H1 (cell line): ENCODE data around the gene CCDC112. TPM values are rescaled to one million over a fixed set of nuclear protein-coding genes. Genes with fewer than 3 reads are reported as not detected.

Source experiments
- CTCF ChIA-PET: fragments of 300-600 bp; sonication (Branson Sonifier 250); formaldehyde crosslinking; loops from one replicate; lab custom pipeline; 2021; ENCODE audit not compliant: partially characterized antibody; lab: Charles Lee
- POLR2A ChIA-PET: fragments of 300-600 bp; sonication (Branson Sonifier 250); formaldehyde crosslinking; loops from one replicate; lab custom pipeline; 2021; ENCODE audit warnings: inconsistent platforms; ENCODE audit not compliant: partially characterized antibody; lab: Charles Lee
- DNase-seq, 2 experiments: peaks; one replicate each; pipeline versions ENCODE4 v3.0.0 to v3.0.0-alpha.2; 2010 to 2022; ENCODE audit warnings: low spot score in 2 of 2, low read depth in 1 of 2, mixed read lengths in 1 of 2
- FAIRE-seq: peaks from 2 replicates; lab custom pipeline; 2011; peaks lifted over from hg19 to GRCh38; lab: Jason Lieb, UNC
- H2AFZ ChIP-seq: 2 replicates; pipeline ENCODE4 v1.8.1; 2012; ENCODE audit warnings: low read length, inconsistent platforms
- H2AK5ac ChIP-seq: 2 replicates; pipeline ENCODE4 v1.6.1; 2013; ENCODE audit warnings: low read depth, low read length
- H2BK120ac ChIP-seq: replicated peaks from 2 replicates; pipeline ENCODE3; 2013; ENCODE audit warnings: low read depth, low read length, inconsistent platforms
- H2BK12ac ChIP-seq: 2 replicates; pipeline ENCODE4 v1.6.1; 2013; ENCODE audit warnings: low read depth, low read length
- H2BK15ac ChIP-seq: 2 replicates; pipeline ENCODE4 v1.6.1; 2013; ENCODE audit warnings: low read length
- H2BK20ac ChIP-seq: 2 replicates; pipeline ENCODE4 v1.6.1; 2013; ENCODE audit warnings: low read length
- H2BK5ac ChIP-seq: 2 replicates; pipeline ENCODE4 v1.6.1; 2013; ENCODE audit warnings: low read depth, low read length
- H3K14ac ChIP-seq: 2 replicates; pipeline ENCODE4 v1.6.1; 2013; ENCODE audit warnings: inconsistent platforms; ENCODE audit not compliant: insufficient read length
- H3K18ac ChIP-seq: 2 replicates; pipeline ENCODE4 v1.6.1; 2013; ENCODE audit warnings: low read length; ENCODE audit errors: extremely low read depth
- H3K23ac ChIP-seq: 2 replicates; pipeline ENCODE4 v1.6.1; 2013; ENCODE audit warnings: inconsistent platforms; ENCODE audit not compliant: insufficient read length
- H3K23me2 ChIP-seq: 2 replicates; pipeline ENCODE4 v1.6.1; 2013; ENCODE audit warnings: low read depth, low read length
- H3K27ac ChIP-seq: 2 replicates; pipeline ENCODE4 v1.6.1; 2011; ENCODE audit warnings: low read depth, low read length, inconsistent platforms
- H3K27me3 ChIP-seq, 4 experiments: replicated peaks in 1 of 4; 1 replicate in 1 of 4; 2 replicates in 3 of 4; pipeline versions ENCODE4 v1.6.1 to v1.8.1; 2011 to 2013; ENCODE audit warnings: low read length in 3 of 4, mild to moderate bottlenecking in 3 of 4, inconsistent platforms in 2 of 4, mixed read lengths in 2 of 4, moderate library complexity in 1 of 4; ENCODE audit not compliant: control insufficient read depth in 3 of 4, insufficient read depth in 3 of 4; ENCODE audit errors: extremely low read depth in 1 of 4
- H3K36me3 ChIP-seq, 4 experiments: 2 replicates each; pipeline versions ENCODE4 v1.6.1 to v1.8.1; 2011 to 2013; ENCODE audit warnings: mild to moderate bottlenecking in 4 of 4, low read length in 3 of 4, moderate library complexity in 2 of 4, control low read depth in 1 of 4, inconsistent platforms in 1 of 4; ENCODE audit not compliant: insufficient read depth in 4 of 4, control insufficient read depth in 2 of 4
- H3K4ac ChIP-seq: replicated peaks from 2 replicates; pipeline ENCODE3; 2013; ENCODE audit warnings: low read length, low read depth, mixed read lengths, inconsistent platforms; ENCODE audit not compliant: insufficient read length
- H3K4me1 ChIP-seq, 4 experiments: replicated peaks in 1 of 4; 1 replicate in 1 of 4; 2 replicates in 3 of 4; pipeline versions ENCODE4 v1.6.1 to v1.8.1; 2011 to 2013; ENCODE audit warnings: low read length in 3 of 4, inconsistent platforms in 2 of 4, mixed read lengths in 1 of 4; ENCODE audit not compliant: insufficient read depth in 4 of 4, control insufficient read depth in 3 of 4
- H3K4me2 ChIP-seq, 2 experiments: 2 replicates each; pipeline versions ENCODE4 v1.6.1 to v1.8.1; 2011 to 2013; ENCODE audit warnings: low read depth in 2 of 2, low read length in 2 of 2, control low read depth in 1 of 2, inconsistent platforms in 1 of 2, mild to moderate bottlenecking in 1 of 2; ENCODE audit not compliant: insufficient read depth in 1 of 2
- H3K4me3 ChIP-seq, 4 experiments: fragments of 200-600, 300-600 bp in 1 of 4; sonication (generic), shearing (Covaris generic), sonication (Bioruptor Twin) in 1 of 4; 2 replicates each; pipeline versions ENCODE4 v1.5.1 to v1.8.1; 2011 to 2016; ENCODE audit warnings: low read length in 4 of 4, low read depth in 3 of 4, control low read depth in 2 of 4, inconsistent platforms in 2 of 4, mild to moderate bottlenecking in 2 of 4, mixed read lengths in 1 of 4, moderate library complexity in 1 of 4; ENCODE audit not compliant: insufficient read depth in 2 of 4; ENCODE audit errors: extremely low read depth in 1 of 4
- H3K56ac ChIP-seq: replicated peaks from 2 replicates; pipeline ENCODE3; 2013; ENCODE audit warnings: low read depth, mild to moderate bottlenecking, mixed read lengths, low read length, inconsistent platforms; ENCODE audit not compliant: insufficient read length
- H3K79me1 ChIP-seq: 2 replicates; pipeline ENCODE4 v1.6.1; 2013; ENCODE audit warnings: low read depth, low read length, control low read depth
- H3K79me2 ChIP-seq, 2 experiments: 2 replicates each; pipeline versions ENCODE4 v1.6.1 to v1.8.1; 2012 to 2013; ENCODE audit warnings: low read length in 2 of 2, mild to moderate bottlenecking in 2 of 2, inconsistent platforms in 1 of 2; ENCODE audit not compliant: insufficient read depth in 2 of 2, control insufficient read depth in 1 of 2
- H3K9ac ChIP-seq, 4 experiments: replicated peaks in 1 of 4; 1 replicate in 1 of 4; 2 replicates in 3 of 4; pipeline versions ENCODE4 v1.6.1 to v1.8.1; 2011 to 2013; ENCODE audit warnings: low read depth in 3 of 4, low read length in 3 of 4, control low read depth in 2 of 4, mild to moderate bottlenecking in 2 of 4, moderate library complexity in 2 of 4, inconsistent platforms in 1 of 4; ENCODE audit errors: extremely low read depth in 1 of 4
- H3K9me3 ChIP-seq, 2 experiments: 2 replicates each; pipeline versions ENCODE4 v1.6.1 to v1.8.1; 2012 to 2013; ENCODE audit warnings: mild to moderate bottlenecking in 2 of 2, moderate library complexity in 2 of 2, control low read depth in 1 of 2, inconsistent platforms in 1 of 2, low read depth in 1 of 2, low read length in 1 of 2, mixed read lengths in 1 of 2; ENCODE audit not compliant: insufficient read depth in 2 of 2
- H4K20me1 ChIP-seq, 2 experiments: replicated peaks in 1 of 2; 2 replicates each; pipeline versions ENCODE3 to v1.8.1; 2011 to 2013; ENCODE audit warnings: inconsistent platforms in 2 of 2, low read length in 2 of 2, mild to moderate bottlenecking in 1 of 2; ENCODE audit not compliant: insufficient read depth in 2 of 2, control insufficient read depth in 1 of 2
- H4K5ac ChIP-seq: 2 replicates; pipeline ENCODE4 v1.6.1; 2013; ENCODE audit warnings: low read length, low read depth, mixed read lengths, inconsistent platforms; ENCODE audit not compliant: insufficient read length
- H4K8ac ChIP-seq: 2 replicates; pipeline ENCODE4 v1.8.0; 2013; ENCODE audit warnings: mild to moderate bottlenecking, moderate library complexity, low read length, inconsistent platforms; ENCODE audit not compliant: insufficient read depth; ENCODE audit errors: extremely low read depth
- H4K91ac ChIP-seq: replicated peaks from 2 replicates; pipeline ENCODE3; 2013; ENCODE audit warnings: low read length, mixed read lengths, inconsistent platforms; ENCODE audit not compliant: insufficient read length
- BCL11A ChIP-seq, 2 experiments: IDR thresholded peaks; one replicate each; pipeline ENCODE4 v1.6.1; 2011; ENCODE audit warnings: low read depth in 2 of 2, low read length in 2 of 2, mild to moderate bottlenecking in 2 of 2
- CBX5 ChIP-seq: fragments of 300-800, 300-1000 bp; sonication (generic); IDR thresholded peaks from 2 replicates; pipeline ENCODE4 v1.7.1; 2016; ENCODE audit warnings: antibody characterized with exemption, low read length, low read depth
- KDM1A ChIP-seq: fragments of 200-600, 300-600 bp; sonication (generic); IDR thresholded peaks from 2 replicates; pipeline ENCODE4 v1.7.1; 2016; ENCODE audit warnings: mild to moderate bottlenecking, low read length, borderline replicate concordance
- KDM4A ChIP-seq: IDR thresholded peaks from one replicate; pipeline ENCODE4 v1.7.1; 2012; ENCODE audit warnings: low read depth, mild to moderate bottlenecking, moderate library complexity, low read length, inconsistent platforms; ENCODE audit not compliant: severe bottlenecking
- SAP30 ChIP-seq: fragments of 300-600 bp; sonication (generic); IDR thresholded peaks from 2 replicates; pipeline ENCODE4 v1.7.1; 2012; ENCODE audit warnings: low read length, moderate library complexity, mild to moderate bottlenecking, inconsistent platforms; ENCODE audit not compliant: insufficient read depth, insufficient replicate concordance
- SP1 ChIP-seq: IDR thresholded peaks from 2 replicates; pipeline ENCODE4 v1.6.1; 2011; ENCODE audit warnings: low read depth, low read length
- SP2 ChIP-seq: IDR thresholded peaks from 2 replicates; pipeline ENCODE4 v1.6.1; 2012; ENCODE audit warnings: mild to moderate bottlenecking, low read length, inconsistent platforms
- YY1 ChIP-seq: IDR thresholded peaks from 2 replicates; pipeline ENCODE4 v1.6.1; 2011; ENCODE audit warnings: low read depth, mild to moderate bottlenecking, low read length
- polyA plus RNA-seq, 7 experiments: library from polyadenylated mRNA; depleted of rRNA in 3 of 7; stranded (reverse) in 5 of 7; unstranded in 2 of 7; fragments of >200 nt in 5 of 7; fragments of 200-250 nt in 2 of 7; gene quantifications; 1 replicate in 5 of 7; 2 replicates in 1 of 7; 4 replicates in 1 of 7; pipeline versions ENCODE4 v1.2.1 to v1.2.3, GENCODE V29; 2011 to 2013; ENCODE audit warnings: missing spikeins in 2 of 7, mixed read lengths in 2 of 7
- total RNA-seq: library from RNA; stranded (reverse); fragmentation: NEBNext Ultra II Directional; extraction: Animal tissue kit (Norgen Biotek cat#: 25700); gene quantifications from 2 replicates; pipeline ENCODE4 v1.2.1, GENCODE V29; 2021
- TF ChIP-seq, protein P1 (sequence below): IDR thresholded peaks from 2 replicates; pipeline ENCODE4 v1.6.1; 2012; ENCODE audit warnings: inconsistent platforms

The CCDC112 gene
- total and polyA plus RNA-seq, 2 of the 8 experiments (the other 6 are each of a cell fraction or from before 2014, with no cell fraction given): 3.3 to 15.6 TPM

DNA sequence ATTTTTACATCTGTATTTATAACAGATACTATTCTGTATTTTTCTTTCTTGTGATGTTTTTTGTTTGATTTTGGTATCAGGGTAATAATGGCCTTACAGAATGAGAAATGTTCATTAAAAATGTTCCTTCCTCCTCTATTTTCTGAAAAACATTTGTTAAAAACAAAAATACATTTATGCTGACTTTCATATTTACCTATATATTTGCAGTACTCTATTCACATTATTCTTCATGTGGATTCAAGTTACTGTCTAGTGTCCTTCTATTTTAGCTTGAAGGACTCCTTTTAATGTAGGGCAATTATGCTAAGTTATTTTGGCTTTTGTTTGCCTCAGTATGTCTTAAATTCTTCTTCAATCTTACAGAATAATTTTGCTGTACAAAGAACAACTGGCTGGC is 5.1 kb downstream of the CCDC112 start:
- FAIRE-seq (no peak), DNase-seq (no peak)
- H3K14ac ChIP-seq: no peak overlapping the region
- peaks cover 0 to 3% (median 1%) of the 10 kb centered on the region in 4 experiments; a peak in 2 of 7 replicates for H3K4me1 ChIP-seq
- H3K4me3 ChIP-seq: no peak overlapping the region
- no peak overlapping the region for H4K8ac ChIP-seq
- H3K4me2 ChIP-seq: no peak overlapping the region
- H3K79me2 ChIP-seq: peaks cover 0 to 89% of the 10 kb centered on the region in 2 experiments; a peak in 2 of 4 replicates
- H2BK15ac ChIP-seq: no peak overlapping the region
- no peak overlapping the region for H4K91ac ChIP-seq
- peaks cover 2% of the 10 kb centered on the region for H3K79me1 ChIP-seq
- no peak overlapping the region for H3K9ac ChIP-seq
- H4K5ac ChIP-seq: no peak overlapping the region
- H3K23me2 ChIP-seq: peaks cover 7% of the 10 kb centered on the region
- H4K20me1 ChIP-seq: peaks cover 2% of the 10 kb centered on the region in 2 experiments
- no peaks in the 10 kb centered on the region for H3K27me3 ChIP-seq
- H2BK120ac ChIP-seq: no peak overlapping the region
- TF ChIP-seq CBX5: no peak
- TF ChIP-seq, protein P1, sequence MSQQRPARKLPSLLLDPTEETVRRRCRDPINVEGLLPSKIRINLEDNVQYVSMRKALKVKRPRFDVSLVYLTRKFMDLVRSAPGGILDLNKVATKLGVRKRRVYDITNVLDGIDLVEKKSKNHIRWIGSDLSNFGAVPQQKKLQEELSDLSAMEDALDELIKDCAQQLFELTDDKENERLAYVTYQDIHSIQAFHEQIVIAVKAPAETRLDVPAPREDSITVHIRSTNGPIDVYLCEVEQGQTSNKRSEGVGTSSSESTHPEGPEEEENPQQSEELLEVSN: no peak
- TF ChIP-seq SP2: no peak
- no peak for TF ChIP-seq BCL11A (IDR thresholded peaks at IDR 0.05; ENCODE audit: low read depth in 2 of 2, low read length in 2 of 2)
- no peak for TF ChIP-seq KDM1A
- no peak for TF ChIP-seq KDM4A
- TF ChIP-seq SP1: no peak
- TF ChIP-seq SAP30: no peak
- TF ChIP-seq YY1: no peak
- CTCF ChIA-PET: interaction anchor here (1.4 kb wide), 1 partner anchor 19 kb away, joined by 5 read pairs; no protein-coding TSS in a partner anchor
- no peak overlapping the region for H3K23ac ChIP-seq
- H2AFZ ChIP-seq: no peak overlapping the region
- no peak overlapping the region for H2BK5ac ChIP-seq
- H3K36me3 ChIP-seq: no peaks in the 10 kb centered on the region
- H3K27ac ChIP-seq: no peak overlapping the region
- no peak overlapping the region for H2AK5ac ChIP-seq
- no peak overlapping the region for H3K18ac ChIP-seq
- no peak overlapping the region for H2BK12ac ChIP-seq
- H3K56ac ChIP-seq: no peak overlapping the region
- H2BK20ac ChIP-seq: no peak overlapping the region
- no peak overlapping the region for H3K4ac ChIP-seq
- POLR2A ChIA-PET: interaction anchor here (0.6 kb wide), 1 partner anchor 409 kb away, joined by 3 read pairs; no protein-coding TSS in a partner anchor
- no peaks in the 10 kb centered on the region for H3K9me3 ChIP-seq
